Keratinocyte (primary cell): Measurements from ENCODE around the gene NCBP1. TPM values are rescaled to one million over a fixed set of nuclear protein-coding genes. Genes with fewer than 3 reads are reported as not detected.

Experiments used
- DNase-seq: peaks from one replicate; pipeline ENCODE4 v3.0.0-alpha.2; 2011; ENCODE audit warnings: low read depth, missing footprints, low spot score
- FAIRE-seq: peaks from 2 replicates; lab custom pipeline; 2011; peaks lifted over from hg19 to GRCh38; lab: Jason Lieb, UNC
- H2AFZ ChIP-seq: 2 replicates; pipeline ENCODE4 v1.6.0; 2012; ENCODE audit warnings: low read length, control low read depth, inconsistent platforms; ENCODE audit not compliant: control insufficient read depth
- H3K27ac ChIP-seq: 2 replicates; pipeline ENCODE4 v1.5.1; 2011; ENCODE audit warnings: low read length; ENCODE audit not compliant: control insufficient read depth, insufficient read depth
- H3K27me3 ChIP-seq: 3 replicates; pipeline ENCODE4 v1.6.0; 2011; ENCODE audit warnings: low read length; ENCODE audit not compliant: control insufficient read depth, insufficient read depth; ENCODE audit errors: extremely low read depth
- H3K36me3 ChIP-seq, 2 experiments: 2 replicates in 1 of 2; 3 replicates in 1 of 2; pipeline ENCODE4 v1.5.1; 2011; ENCODE audit warnings: low read length in 2 of 2, mild to moderate bottlenecking in 1 of 2; ENCODE audit not compliant: control insufficient read depth in 2 of 2, insufficient read depth in 2 of 2; ENCODE audit errors: extremely low read depth in 1 of 2
- H3K4me1 ChIP-seq: 3 replicates; pipeline ENCODE4 v1.5.1; 2011; ENCODE audit warnings: low read length; ENCODE audit not compliant: control insufficient read depth, insufficient read depth; ENCODE audit errors: extremely low read depth
- H3K4me2 ChIP-seq: 3 replicates; pipeline ENCODE4 v1.6.0; 2011; ENCODE audit warnings: low read depth, low read length; ENCODE audit not compliant: control insufficient read depth, insufficient read depth; ENCODE audit errors: extremely low read depth
- H3K4me3 ChIP-seq, 3 experiments: fragments of 200-600 bp in 1 of 3; sonication (generic) in 1 of 3; 2 replicates in 2 of 3; 3 replicates in 1 of 3; pipeline ENCODE4 v1.5.1; 2011 to 2016; ENCODE audit warnings: low read length in 3 of 3, mild to moderate bottlenecking in 3 of 3, control low read depth in 2 of 3, inconsistent platforms in 1 of 3, low read depth in 1 of 3, mixed read lengths in 1 of 3, mixed run types in 1 of 3, moderate library complexity in 1 of 3; ENCODE audit not compliant: control insufficient read depth in 2 of 3, insufficient read depth in 2 of 3; ENCODE audit errors: extremely low read depth in 1 of 3
- H3K79me2 ChIP-seq: 2 replicates; pipeline ENCODE4 v1.6.0; 2012; ENCODE audit warnings: low read length; ENCODE audit not compliant: control insufficient read depth, insufficient read depth
- H3K9ac ChIP-seq: 3 replicates; pipeline ENCODE4 v1.6.0; 2011; ENCODE audit warnings: low read length; ENCODE audit not compliant: control insufficient read depth, insufficient read depth; ENCODE audit errors: extremely low read depth
- H3K9me1 ChIP-seq: 3 replicates; pipeline ENCODE4 v1.6.0; 2011; ENCODE audit warnings: low read length; ENCODE audit not compliant: control insufficient read depth, insufficient read depth; ENCODE audit errors: extremely low read depth
- H3K9me3 ChIP-seq: 2 replicates; pipeline ENCODE4 v1.5.1; 2012; ENCODE audit warnings: low read depth, low read length; ENCODE audit not compliant: control insufficient read depth
- H4K20me1 ChIP-seq: 3 replicates; pipeline ENCODE4 v1.6.0; 2011; ENCODE audit warnings: low read length; ENCODE audit not compliant: control insufficient read depth, insufficient read depth; ENCODE audit errors: extremely low read depth
- EZH2 ChIP-seq: IDR thresholded peaks from one replicate; pipeline ENCODE4 v1.6.1; 2012; ENCODE audit warnings: inconsistent platforms, mild to moderate bottlenecking, low read length, moderate library complexity
- dilution Hi-C: fragments of 300-500 bp; cut with MboI; formaldehyde crosslinking; loops from one replicate; pipeline ENCODE4 v1.7.0; 2020; ENCODE audit warnings: low sequenced_read_pairs; ENCODE audit not compliant: extremely low pct_ligation_motif_present
- polyA plus RNA-seq, 5 experiments: library from polyadenylated mRNA; depleted of rRNA in 3 of 5; stranded (reverse) in 3 of 5; stranded (forward) in 1 of 5; unstranded in 1 of 5; fragments of >200 nt; gene quantifications; 1 replicate in 1 of 5; 2 replicates in 3 of 5; 3 replicates in 1 of 5; pipeline versions ENCODE4 v1.2.1 to v1.2.3, GENCODE V29; 2011 to 2012; ENCODE audit warnings: missing spikeins in 2 of 5, low read depth in 1 of 5, low replicate concordance in 1 of 5
- TF ChIP-seq, protein P1 (sequence below), 3 experiments: IDR thresholded peaks in 1 of 3; conservative IDR thresholded peaks in 1 of 3; optimal IDR thresholded peaks in 1 of 3; 2 replicates in 2 of 3; 3 replicates in 1 of 3; pipeline versions ENCODE3 to v1.5.1; 2011; ENCODE audit warnings: low read length in 3 of 3, mild to moderate bottlenecking in 3 of 3, moderate library complexity in 2 of 3, control low read depth in 1 of 3, inconsistent platforms in 1 of 3; ENCODE audit not compliant: insufficient read depth in 2 of 3; ENCODE audit errors: extremely low read depth in 1 of 3

Gene NCBP1
- polyA plus RNA-seq, 1 donor (not counting 4 experiments of a cell fraction or from before 2014, with no cell fraction given), result 38.6 TPM

DNA sequence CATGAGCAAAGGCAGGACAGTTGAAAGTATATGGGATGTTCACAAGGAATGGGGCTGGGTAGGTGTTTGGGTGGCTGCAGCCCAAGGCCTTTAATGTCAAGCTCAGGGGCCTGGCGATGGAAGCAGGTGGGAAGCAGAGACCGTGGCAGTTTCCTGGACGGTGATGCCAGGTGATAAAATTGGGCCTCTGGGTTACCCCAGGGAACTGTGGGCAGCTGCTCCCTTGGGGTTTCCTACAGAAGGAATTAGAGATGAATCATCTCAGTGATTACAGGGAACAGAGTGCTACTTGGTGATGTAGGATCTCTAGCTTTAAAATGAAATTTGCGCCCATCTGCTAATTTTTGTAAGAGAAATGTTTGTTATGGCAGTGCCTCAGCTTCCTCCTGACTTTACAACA is 39.7 kb upstream of the NCBP1 start:
- Histone ChIP-seq H3K9me1 (no peaks in the 10 kb centered on the region), H3K9me3 (no peaks in the 10 kb centered on the region), H2AFZ (no peak overlapping the region), H3K4me1 (no peaks in the 10 kb centered on the region), H3K27me3 (peaks cover 5% of the 10 kb centered on the region), H3K9ac (no peak overlapping the region), H3K4me3 (no peak overlapping the region), H4K20me1 (no peaks in the 10 kb centered on the region), H3K27ac (no peak overlapping the region), H3K36me3 (no peaks in the 10 kb centered on the region), H3K79me2 (no peaks in the 10 kb centered on the region), H3K4me2 (no peak overlapping the region)
- DNase-seq (no peak), FAIRE-seq (no peak)
- TF ChIP-seq, protein P1, sequence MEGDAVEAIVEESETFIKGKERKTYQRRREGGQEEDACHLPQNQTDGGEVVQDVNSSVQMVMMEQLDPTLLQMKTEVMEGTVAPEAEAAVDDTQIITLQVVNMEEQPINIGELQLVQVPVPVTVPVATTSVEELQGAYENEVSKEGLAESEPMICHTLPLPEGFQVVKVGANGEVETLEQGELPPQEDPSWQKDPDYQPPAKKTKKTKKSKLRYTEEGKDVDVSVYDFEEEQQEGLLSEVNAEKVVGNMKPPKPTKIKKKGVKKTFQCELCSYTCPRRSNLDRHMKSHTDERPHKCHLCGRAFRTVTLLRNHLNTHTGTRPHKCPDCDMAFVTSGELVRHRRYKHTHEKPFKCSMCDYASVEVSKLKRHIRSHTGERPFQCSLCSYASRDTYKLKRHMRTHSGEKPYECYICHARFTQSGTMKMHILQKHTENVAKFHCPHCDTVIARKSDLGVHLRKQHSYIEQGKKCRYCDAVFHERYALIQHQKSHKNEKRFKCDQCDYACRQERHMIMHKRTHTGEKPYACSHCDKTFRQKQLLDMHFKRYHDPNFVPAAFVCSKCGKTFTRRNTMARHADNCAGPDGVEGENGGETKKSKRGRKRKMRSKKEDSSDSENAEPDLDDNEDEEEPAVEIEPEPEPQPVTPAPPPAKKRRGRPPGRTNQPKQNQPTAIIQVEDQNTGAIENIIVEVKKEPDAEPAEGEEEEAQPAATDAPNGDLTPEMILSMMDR (optimal IDR thresholded peaks at IDR 0.05 in 1 of 3, IDR thresholded peaks at IDR 0.05 in 1 of 3, conservative IDR thresholded peaks at IDR 0.05 in 1 of 3; ENCODE audit: extremely low read depth in 1 of 3, insufficient read depth in 2 of 3, low read length in 3 of 3), result no peak
- no peak for TF ChIP-seq EZH2
- dilution Hi-C loops, result no loop called here

DNA sequence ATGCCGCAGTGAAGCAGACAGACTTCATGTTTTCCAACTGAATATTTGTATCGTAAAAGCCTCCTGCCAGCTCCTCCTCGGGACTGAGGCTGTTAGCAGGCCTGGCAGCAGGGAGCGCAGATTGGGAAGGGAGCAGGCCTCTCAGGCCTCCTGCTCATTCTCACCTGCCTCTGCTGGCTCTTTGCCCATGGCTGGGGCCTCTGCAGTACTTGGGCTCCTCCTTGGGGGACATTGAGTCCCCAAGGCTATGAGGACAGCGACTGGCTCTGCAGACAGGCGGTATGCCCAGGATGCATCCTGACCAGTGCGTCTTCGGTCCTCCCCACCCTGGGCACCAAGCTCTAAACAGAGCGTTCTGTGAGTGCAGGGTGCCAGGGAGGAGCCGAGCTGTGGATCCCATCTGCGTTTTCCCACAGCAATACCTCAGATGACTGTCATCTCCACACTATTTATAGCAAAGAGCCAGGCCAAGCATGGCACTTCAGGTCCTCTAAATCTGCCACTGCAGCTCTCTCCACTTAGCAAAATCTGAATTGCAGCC is 39.2 kb upstream of the NCBP1 start:
- no peaks in the 10 kb centered on the region for H3K79me2 ChIP-seq
- no peak overlapping the region for H3K4me2 ChIP-seq
- H3K9me1 ChIP-seq, result no peaks in the 10 kb centered on the region
- TF ChIP-seq, protein P1 (optimal IDR thresholded peaks at IDR 0.05 in 1 of 3, IDR thresholded peaks at IDR 0.05 in 1 of 3, conservative IDR thresholded peaks at IDR 0.05 in 1 of 3; ENCODE audit: extremely low read depth in 1 of 3, insufficient read depth in 2 of 3, low read length in 3 of 3), result no peak
- no peak for TF ChIP-seq EZH2
- H3K4me1 ChIP-seq, result no peaks in the 10 kb centered on the region
- dilution Hi-C loops, result no loop called here
- H3K9me3 ChIP-seq, result no peaks in the 10 kb centered on the region
- no peak for DNase-seq
- H4K20me1 ChIP-seq, result no peaks in the 10 kb centered on the region
- no peak overlapping the region for H3K9ac ChIP-seq
- no peak overlapping the region for H3K4me3 ChIP-seq
- H2AFZ ChIP-seq, result no peak overlapping the region
- peaks cover 5% of the 10 kb centered on the region for H3K27me3 ChIP-seq
- H3K36me3 ChIP-seq, result peaks cover 0 to under 1% of the 10 kb centered on the region in 2 experiments
- FAIRE-seq, result no peak
- no peak overlapping the region for H3K27ac ChIP-seq
